SK-N-SH (cell line): ENCODE measurements around the gene KLHL5.

Experiments
- CTCF ChIP-seq: fragments of 200-600 bp; sonication (generic); IDR thresholded peaks from 2 replicates; pipeline ENCODE4 v1.6.1; 2017; ENCODE audit warnings: antibody characterized with exemption, mild to moderate bottlenecking, moderate library complexity
- EZH2phosphoT487 ChIP-seq: fragments of 200-600 bp; sonication (generic); IDR thresholded peaks from 2 replicates; pipeline ENCODE4 v1.6.1; 2017; ENCODE audit warnings: low read depth, mixed run types, mild to moderate bottlenecking, antibody characterized with exemption, moderate library complexity, borderline replicate concordance
- GABPA ChIP-seq: IDR thresholded peaks from 2 replicates; pipeline ENCODE4 v1.4.0; 2012; ENCODE audit warnings: low read depth, mild to moderate bottlenecking
- GATA2 ChIP-seq: sonication (generic); formaldehyde crosslinking; IDR thresholded peaks from 2 replicates; pipeline ENCODE4 v1.5.0; 2020; ENCODE audit warnings: mild to moderate bottlenecking, missing genetic modification reagents
- POLR2AphosphoS5 ChIP-seq: IDR thresholded peaks from 2 replicates; pipeline ENCODE4 v1.6.1; 2012; ENCODE audit warnings: low read depth, low read length
- RCOR1 ChIP-seq: fragments of 150-350 bp; IDR thresholded peaks from 2 replicates; pipeline ENCODE4 v1.6.1; 2017; ENCODE audit warnings: antibody characterized with exemption, low read length
- RXRA ChIP-seq: IDR thresholded peaks from 2 replicates; pipeline ENCODE4 v1.4.0; 2012; ENCODE audit warnings: low read depth, mild to moderate bottlenecking, borderline replicate concordance
- TAF1 ChIP-seq: IDR thresholded peaks from 2 replicates; pipeline ENCODE4 v1.6.1; 2012; ENCODE audit warnings: low read depth, mild to moderate bottlenecking, low read length, moderate library complexity, borderline replicate concordance
- TF ChIP-seq, protein P1 (sequence below): IDR thresholded peaks from 2 replicates; pipeline ENCODE4 v1.4.0; 2012; ENCODE audit warnings: low read depth
- TF ChIP-seq, protein P2 (sequence below): IDR thresholded peaks from 2 replicates; pipeline ENCODE4; 2012

DNA sequence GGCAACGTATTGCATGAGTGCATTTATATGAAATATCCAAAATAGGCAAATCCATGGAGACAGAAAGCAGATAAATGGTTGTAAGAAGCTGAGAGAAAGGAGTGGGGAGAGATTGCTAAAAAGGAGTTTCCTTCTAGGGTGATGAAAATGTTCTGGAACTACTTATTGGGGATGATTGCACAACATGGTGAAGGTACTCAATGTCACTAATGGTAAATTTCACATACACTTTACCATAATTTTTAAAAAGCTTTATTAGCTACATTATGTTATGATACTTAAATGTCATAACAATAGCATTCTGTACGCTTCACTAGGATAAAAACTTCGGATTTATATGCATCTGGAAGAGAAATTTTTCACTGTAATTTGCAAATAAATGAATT, 63.6 kb downstream of the KLHL5 start:
- TF ChIP-seq RCOR1 (no peak), POLR2AphosphoS5 (no peak), EZH2phosphoT487 (no peak), RXRA (no peak), CTCF (no peak), GATA2 (CRISPR knock-in tag) (no peak), GABPA (no peak), TAF1 (no peak)
- TF ChIP-seq, protein P1, sequence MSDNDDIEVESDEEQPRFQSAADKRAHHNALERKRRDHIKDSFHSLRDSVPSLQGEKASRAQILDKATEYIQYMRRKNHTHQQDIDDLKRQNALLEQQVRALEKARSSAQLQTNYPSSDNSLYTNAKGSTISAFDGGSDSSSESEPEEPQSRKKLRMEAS = no peak
- TF ChIP-seq, protein P2, sequence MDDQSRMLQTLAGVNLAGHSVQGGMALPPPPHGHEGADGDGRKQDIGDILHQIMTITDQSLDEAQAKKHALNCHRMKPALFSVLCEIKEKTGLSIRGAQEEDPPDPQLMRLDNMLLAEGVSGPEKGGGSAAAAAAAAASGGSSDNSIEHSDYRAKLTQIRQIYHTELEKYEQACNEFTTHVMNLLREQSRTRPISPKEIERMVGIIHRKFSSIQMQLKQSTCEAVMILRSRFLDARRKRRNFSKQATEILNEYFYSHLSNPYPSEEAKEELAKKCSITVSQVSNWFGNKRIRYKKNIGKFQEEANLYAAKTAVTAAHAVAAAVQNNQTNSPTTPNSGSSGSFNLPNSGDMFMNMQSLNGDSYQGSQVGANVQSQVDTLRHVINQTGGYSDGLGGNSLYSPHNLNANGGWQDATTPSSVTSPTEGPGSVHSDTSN = no peak
